ENCODE measurements around the gene HECW1. TPM values are rescaled to one million over a fixed set of nuclear protein-coding genes. Genes with fewer than 3 reads are reported as not detected.
"Not testable (repeated sequence)": the region's sequence is repeated elsewhere in the genome, so short reads cannot be mapped to it uniquely, and the experiment has no call there.

The HECW1 gene
- total RNA-seq, 2 donors from 2014 or later = 0.24 TPM; not detected in 1

DNA sequence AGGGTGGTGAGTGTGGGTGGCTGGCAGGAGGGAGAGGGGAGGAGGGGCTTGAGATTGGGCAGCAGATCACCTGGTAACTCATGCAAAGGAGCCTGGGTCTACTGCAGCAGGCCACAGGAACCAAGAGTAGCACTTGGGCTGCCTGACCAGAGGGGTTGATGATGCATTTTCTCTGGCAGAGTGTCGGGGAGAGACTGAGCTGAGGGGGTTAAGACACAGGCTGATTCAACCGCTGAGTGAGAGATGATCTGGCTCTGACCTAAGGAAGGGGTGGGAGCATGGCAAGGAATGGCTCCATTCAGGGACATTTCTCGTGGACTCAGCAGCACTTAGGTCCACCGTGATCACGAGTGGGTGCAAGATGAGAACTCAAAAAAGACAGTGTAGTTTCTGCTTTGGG lies 355.0 kb downstream of the HECW1 start:
- no peak for DNase-seq (ENCODE audit: low spot score)
- intact Hi-C loops (cut with DNase I) = no loop called here

DNA sequence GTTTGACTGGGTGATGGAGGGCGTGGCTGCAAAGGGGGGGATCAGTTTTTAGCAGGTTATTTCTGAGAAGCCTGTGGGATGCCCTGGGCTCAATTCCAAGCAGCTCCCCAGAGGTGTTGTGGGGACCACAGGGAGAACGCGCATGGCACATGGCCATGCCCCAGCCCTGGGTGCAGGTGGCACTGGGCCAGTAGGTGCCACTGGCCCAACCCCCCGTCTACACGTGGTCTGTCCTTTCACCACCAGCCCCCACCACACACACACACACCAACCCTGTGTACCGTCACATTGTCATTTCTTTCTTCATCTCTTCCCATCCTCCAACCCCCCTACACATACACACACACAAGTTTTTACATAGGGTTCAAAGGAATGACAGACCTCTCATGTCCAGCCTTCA lies 355.4 kb downstream of the HECW1 start:
- intact Hi-C loops (cut with DNase I) = no loop called here
- no peak for DNase-seq (ENCODE audit: low spot score)

DNA sequence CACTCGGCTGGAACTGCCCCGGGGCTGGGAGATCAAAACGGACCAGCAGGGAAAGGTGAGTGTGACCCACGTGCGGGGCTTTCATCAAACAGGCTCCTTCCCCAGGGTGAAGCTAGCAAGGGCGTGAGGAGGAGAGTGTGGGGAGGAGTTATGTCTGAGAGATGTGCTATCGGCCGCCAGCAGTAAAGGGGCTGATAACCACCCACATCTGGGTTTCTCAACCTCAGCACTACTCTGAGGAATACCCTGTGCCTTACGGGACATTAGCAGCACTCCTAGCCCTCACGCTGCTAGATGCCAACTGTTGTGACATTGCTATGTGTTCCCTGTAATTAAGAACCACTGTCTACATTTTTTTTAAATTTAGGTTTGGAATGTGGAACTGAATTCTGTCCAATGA lies 356.6 kb downstream of the HECW1 start:
- intact Hi-C loops (cut with DNase I) = no loop called here
- no peak for DNase-seq (ENCODE audit: low spot score)

DNA sequence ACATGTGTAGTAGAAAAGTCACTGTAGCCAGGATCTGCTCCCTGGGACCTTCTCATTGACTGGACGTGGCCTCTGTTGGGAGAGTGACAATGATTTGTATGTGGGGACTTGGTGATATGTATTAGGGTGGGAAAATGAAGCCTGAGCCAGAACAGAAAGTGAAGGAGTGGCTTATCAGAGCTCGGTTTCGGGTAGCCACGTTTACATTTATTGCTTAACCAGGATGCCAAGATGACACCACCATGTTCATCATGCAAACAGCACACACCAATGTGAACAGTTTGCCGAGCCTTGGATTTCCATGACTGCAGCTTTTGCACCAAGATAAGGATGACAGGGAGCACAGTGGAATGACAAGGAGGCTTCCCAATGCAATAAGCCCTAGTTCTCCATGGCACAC lies 357.7 kb downstream of the HECW1 start:
- intact Hi-C loops (cut with DNase I) = no loop called here
- no peak for DNase-seq (ENCODE audit: low spot score)

DNA sequence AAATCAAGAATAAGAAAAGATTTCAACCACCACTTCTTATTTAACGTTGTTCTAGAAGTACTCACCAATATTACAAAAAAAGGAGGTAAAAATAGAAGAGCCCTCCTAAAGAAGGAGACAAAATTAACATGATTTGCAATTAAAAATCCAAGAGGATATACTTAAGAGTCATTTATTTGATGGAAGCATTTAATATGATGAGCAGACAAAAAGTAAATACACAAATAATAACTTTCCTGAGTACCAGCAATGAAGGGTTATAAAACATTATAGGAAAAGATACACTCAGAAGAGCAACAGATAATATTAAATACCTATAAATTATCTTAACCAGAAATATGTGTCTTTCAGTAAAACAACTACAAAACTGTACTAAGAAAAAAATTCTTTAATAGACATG lies 363.5 kb downstream of the HECW1 start:
- intact Hi-C loops (cut with DNase I) = no loop called here
- no peak for DNase-seq (ENCODE audit: low spot score)

DNA sequence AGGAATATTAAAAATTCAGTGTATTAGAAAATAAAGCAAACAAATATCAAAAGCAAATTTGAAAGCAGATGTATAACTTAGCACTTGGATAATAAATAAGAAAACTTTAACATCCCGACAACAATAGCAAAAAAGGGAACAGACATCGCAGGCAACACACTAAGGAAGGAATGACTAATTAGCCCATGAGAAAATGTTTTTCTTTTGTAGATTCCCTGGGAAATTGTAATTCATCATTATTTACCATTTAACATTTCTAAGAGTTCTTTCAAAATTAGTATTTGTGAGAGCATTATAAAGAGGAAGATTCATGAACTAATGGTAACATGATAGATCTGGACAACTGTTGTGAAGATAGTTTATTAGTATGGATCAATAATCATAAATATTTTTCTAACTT lies 364.4 kb downstream of the HECW1 start:
- intact Hi-C loops (cut with DNase I) = no loop called here
- no peak for DNase-seq (ENCODE audit: low spot score)

DNA sequence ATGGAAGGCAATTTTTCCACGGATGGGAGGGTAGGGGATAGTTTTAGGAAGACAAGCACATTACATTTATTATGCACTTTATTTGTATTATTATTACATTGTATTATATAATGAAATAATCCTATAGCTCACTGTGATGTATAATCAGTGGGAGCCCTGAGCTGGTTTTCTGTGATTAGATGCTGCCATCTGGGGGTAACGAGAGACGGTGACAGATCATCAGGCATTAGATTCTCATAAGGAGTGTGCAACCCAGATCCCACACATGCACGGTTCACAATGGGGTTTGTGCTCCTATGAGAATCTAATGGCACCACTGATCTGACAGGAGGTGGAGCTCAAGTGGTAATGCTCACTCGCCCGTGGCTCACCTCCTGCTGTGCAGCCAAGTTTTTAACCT lies 366.6 kb downstream of the HECW1 start:
- intact Hi-C loops (cut with DNase I) = no loop called here
- DNase-seq (ENCODE audit: low spot score) = no peak

DNA sequence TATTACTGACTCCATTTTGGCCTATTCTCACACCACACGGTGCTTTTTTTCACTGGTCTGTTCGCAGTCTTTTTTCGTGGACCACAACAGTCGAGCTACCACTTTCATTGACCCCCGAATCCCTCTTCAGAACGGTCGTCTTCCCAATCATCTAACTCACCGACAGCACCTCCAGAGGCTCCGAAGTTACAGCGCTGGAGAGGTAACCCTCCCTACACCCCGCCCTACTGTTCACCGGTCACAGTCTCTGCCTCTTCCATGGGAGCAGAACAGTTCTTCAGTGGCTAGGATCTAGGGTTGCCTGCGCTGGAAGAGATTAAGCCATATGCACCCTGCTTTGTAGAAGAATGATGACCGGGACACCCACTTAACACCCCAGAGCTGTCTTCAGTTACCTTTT lies 367.1 kb downstream of the HECW1 start:
- DNase-seq (ENCODE audit: low spot score) = no peak

DNA sequence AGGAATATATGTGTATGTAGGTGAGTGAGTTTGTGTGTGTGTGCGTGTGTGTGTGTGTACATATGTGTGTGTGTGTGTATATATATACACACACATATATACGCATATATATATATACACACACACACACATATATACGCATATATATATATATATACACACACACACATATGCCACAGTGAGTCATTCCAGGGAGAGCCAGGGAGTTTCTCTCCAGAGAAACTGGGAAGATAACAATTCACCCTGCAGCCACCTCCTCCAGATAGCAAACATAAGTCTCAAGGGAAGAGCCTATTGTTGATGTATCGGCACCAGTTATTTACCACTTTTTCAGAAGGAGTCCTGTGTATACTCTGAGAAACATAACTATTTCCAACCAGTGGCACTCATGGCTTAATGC lies 368.1 kb downstream of the HECW1 start:
- DNase-seq (ENCODE audit: low spot score) = no peak
- intact Hi-C loops (cut with DNase I) = no loop called here

More for the DNA sequence above, 367.1 kb downstream of the HECW1 start:
- intact Hi-C loops (cut with DNase I) = no loop called here

DNA sequence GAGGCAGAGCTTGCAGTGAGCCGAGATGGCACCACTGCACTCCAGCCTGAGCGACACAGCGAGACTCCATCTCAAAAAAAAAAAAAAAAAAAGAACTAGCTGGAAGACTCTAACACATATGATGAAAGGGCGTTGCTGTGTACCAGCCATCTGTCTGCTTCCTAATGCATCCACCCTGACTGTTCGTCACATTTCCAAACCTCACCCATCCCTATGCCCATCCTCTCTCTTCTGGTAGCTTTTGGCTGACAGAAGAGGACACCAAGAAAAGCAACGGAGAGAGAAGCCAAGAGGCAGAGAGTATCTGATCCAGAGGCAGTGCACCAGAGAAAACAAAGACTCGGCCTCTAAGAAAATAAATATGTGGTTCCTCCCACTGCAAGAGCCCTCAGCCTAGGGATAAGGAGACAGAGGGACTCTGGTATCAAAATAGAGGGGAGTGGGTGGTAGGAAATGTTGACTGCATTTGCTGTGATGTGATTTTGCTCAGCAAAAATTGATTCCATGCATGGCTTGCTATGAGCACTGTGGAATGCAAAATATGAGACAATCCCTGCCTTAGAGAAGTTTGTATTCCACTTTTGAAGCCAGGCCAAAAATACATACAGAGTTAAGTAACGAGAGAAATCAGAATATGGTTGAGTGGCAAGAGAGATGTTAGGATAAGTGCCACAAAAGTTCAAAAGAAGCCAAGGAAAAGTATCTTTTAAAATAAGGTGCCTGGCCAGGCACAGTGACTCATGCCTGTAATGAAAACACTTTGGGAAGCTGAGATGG lies 369.6 kb downstream of the HECW1 start:
- no peak for DNase-seq (ENCODE audit: low spot score)
- intact Hi-C loops (cut with DNase I) = no loop called here

DNA sequence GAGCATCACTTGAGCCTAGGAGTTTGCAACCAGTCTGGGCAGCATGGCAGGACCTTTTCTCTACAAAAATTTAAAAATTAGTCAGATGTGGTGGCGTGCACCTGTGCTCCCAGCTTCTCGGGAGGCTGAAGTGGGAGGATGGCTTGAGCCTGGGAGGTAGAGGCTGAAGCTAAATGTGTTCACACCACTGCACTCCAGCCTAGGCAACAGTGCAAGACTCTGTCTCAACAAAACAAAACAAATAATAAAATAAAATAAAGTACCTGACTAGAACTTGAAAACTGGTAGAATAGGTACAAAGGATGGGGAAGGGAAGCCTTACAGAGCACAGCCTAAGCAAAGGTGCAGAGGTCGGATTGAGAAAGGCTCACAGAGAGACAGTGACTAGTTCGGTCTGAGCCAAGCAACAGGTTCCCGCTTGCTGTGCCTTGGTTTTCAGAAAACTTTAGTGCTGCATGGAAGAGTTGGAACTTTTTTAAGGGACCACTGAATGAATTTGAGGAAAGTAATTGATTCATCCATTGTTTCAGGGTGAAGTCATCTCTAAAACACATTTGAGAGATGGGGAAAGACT lies 370.3 kb downstream of the HECW1 start:
- intact Hi-C loops (cut with DNase I) = no loop called here
- DNase-seq (ENCODE audit: low spot score) = no peak

DNA sequence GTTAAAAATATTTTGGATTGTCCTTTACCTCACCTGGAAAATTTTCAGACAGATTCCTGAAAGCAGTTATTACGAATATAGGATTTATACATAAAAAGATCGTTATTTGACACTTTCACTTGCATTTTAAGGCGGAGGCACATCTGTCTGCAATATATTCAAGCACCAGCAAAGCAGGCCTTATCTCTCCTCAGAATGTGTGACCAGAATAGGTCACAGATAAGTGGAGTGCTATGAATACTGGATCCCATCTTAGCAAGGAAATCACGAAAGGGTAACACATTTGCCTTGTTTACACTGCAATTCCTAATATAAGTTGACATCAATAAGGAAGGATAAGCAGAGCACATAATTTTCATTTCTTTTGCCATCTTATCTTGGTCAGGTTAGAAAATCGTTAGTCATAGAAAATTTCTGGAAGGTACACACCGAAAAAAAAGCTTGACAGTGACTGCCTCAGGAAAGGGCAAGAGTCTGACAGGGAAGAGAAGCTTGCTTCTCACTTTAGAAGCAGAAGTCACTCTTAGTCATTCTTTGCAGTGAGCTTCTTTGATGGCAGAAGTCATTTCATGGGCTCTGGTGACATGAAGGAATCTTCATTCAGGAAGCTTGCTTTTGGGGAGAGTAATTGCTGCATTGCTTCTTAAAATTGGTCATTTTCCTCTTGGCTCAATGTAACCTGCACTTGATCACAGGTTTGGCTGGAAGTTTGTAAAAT lies 372.4 kb downstream of the HECW1 start:
- no peak for DNase-seq (ENCODE audit: low spot score)
- intact Hi-C loops (cut with DNase I) = no loop called here

DNA sequence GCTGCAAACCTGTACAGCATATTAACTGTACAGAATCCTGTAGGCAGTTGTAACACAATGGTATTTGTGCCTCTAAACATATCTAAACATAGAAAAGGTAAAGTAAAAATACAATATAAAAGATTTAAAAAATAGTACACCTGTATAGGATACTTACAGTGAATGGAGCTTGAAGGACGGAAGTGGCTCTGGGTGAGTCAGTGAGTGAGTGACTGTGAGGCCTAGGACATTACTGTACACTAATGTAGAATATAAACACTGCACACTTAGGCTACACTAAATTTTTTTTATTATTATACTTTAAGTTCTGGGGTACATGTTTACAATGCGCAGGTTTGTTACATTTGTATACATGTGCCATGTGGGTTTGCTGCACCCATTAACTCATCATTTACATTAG lies 373.1 kb downstream of the HECW1 start:
- no peak for DNase-seq (ENCODE audit: low spot score)
- intact Hi-C loops (cut with DNase I) = no loop called here

DNA sequence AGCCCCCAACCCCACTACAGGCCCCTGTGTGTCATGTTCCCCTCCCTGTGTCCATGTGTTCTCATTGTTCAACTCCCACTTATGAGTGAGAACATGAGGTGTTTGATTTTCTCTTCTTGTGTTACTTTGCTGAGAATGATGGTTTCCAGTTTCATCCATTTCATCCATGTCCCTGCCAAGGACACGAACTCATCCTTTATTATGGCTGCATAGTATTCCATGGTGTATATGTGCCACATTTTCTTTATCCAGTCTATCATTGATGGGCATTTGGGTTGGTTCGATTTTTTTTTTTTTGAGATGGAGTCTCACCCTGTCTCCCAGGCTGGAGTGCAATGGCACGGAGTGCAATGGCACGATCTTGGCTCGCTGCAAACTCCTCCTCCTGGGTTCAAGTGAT lies 373.6 kb downstream of the HECW1 start:
- intact Hi-C loops (cut with DNase I); DNase-seq (ENCODE audit: low spot score): not testable (repeated sequence)

DNA sequence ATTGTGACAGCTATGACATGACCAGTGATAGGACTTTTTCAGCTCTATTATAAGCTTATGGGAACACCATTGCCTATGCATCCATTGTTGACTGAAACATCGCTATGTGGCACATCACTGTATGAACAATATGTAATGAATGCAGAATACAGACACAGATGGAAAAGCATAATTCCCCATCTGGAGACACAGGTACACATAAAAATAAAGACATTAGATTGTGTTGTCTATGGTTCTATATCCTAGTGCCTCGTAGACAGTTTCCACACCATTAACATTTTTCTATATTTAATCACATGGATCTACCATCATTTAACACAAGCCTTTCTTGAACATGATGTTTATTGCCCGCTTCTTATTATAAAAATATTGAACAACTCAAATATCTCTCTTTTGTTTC lies 374.2 kb downstream of the HECW1 start:
- no peak for DNase-seq (ENCODE audit: low spot score)
- intact Hi-C loops (cut with DNase I) = no loop called here

DNA sequence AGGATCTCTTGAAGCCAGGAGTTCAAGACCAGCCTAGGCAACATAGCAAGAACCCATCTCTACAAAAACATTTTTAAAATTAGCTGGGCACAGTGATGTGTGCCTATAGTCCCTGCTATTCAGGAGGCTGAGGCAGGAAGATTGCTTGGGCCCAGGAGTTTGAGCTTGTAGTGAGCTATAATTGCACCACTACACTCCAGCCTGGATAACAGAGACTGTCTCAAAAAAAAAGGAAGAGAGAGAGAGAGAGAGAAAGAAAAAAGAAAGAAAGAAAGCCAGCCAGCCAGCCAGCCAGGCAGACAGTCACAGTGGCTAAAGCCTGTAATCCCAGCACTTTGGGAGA lies 375.3 kb downstream of the HECW1 start:
- DNase-seq (ENCODE audit: low spot score) = no peak
- intact Hi-C loops (cut with DNase I) = no loop called here

DNA sequence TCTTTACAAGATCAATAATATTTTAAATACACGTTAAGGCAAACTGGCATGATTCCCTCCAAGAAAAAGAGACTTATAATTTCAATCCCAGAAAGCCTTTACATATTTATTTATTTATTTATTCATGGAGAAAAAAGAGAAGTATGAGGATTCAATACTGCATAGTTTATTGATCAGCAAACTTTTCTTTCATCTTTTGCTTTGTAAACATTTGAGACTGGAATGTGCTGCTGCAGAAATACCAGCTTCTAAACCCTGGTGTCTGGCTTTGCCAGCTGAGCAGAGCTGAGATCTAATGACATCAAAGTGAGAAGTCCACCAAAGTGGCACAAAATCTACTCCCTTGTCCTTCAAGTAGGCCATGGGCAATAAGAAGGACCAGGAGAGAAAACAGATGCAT lies 376.8 kb downstream of the HECW1 start:
- intact Hi-C loops (cut with DNase I) = no loop called here
- DNase-seq (ENCODE audit: low spot score) = no peak

DNA sequence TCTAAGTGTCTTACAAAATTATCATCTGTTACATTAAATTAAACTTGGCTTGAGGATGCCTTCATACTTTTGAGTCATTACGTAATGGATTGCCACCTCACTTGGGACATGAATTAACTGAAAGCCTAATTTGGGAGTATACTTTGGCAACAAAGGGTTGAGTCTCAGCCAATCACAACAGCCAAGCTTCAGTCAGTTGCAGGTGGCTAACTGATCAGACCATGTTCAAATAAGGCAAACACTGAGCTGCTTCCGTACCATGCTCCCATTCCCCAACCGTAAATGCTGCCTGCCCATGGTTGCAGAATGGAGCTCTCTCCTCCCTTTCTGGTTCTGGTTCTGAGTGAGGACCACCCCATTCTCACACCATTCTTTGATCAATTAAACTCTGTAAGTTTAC lies 377.6 kb downstream of the HECW1 start:
- DNase-seq (ENCODE audit: low spot score) = no peak
- intact Hi-C loops (cut with DNase I) = no loop called here

DNA sequence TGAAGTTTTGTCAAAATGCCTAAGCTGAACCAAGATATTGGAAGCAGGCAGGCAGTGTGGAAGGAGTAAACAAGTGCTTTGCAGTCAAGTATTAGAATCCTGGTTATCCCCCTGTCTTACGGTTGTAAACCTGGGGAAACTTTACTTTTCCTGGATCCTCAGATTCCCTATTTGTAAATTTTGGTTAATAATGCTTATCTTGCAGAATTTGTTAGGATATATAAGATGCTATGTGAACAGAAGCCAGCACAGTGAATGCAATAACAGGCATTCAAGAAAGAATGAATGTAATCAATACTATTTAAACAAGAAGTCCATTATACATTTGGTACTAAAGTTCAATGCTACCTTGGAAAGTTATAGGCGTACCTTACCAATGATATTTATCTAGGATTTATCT lies 378.7 kb downstream of the HECW1 start:
- intact Hi-C loops (cut with DNase I) = no loop called here

DNA sequence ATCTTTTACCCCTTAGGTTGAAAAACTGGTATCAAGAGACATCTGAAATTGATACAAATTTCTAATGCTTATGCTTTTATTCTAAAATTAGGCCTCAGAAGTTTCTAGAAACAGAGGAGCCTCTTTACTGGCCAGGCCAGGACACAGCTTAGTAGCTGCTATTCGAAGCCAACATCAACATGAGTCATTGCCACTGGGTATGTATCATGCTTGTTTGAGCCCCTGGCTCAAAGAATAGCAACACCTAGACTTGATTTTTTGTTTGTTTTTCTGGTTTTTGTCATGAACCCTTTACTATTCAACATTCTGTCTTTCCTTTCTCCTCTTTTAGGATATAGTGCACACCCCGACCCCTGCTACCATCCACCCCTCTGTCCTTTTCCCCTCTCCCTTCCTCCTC lies 379.5 kb downstream of the HECW1 start:
- no peak for DNase-seq (ENCODE audit: low spot score)
- intact Hi-C loops (cut with DNase I) = no loop called here

More for the DNA sequence above, 378.7 kb downstream of the HECW1 start:
- DNase-seq (ENCODE audit: low spot score) = no peak

DNA sequence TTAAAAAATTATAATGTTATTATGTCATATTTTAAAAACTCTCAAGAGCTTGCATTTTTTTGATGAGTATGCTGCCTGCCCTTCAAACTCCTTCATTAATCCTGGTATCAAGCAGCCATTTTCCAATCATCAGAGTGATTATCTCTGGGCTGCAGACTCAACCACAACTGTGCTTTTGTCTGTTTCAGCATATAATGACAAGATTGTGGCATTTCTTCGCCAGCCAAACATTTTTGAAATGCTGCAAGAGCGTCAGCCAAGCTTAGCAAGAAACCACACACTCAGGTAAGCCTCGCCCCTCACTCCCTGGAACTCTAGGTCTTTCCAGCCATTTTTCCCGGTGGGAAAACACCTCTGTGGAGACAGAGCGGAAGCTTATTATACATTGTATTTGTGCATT lies 380.4 kb downstream of the HECW1 start:
- DNase-seq (ENCODE audit: low spot score) = no peak

More for the DNA sequence above, 380.4 kb downstream of the HECW1 start:
- intact Hi-C loops (cut with DNase I) = no loop called here
